Putamen (tissue), 1 donor: Measurements from ENCODE around the gene PCBD1.
"Not testable (repeated sequence)": the region's sequence is repeated elsewhere in the genome, so short reads cannot be mapped to it uniquely, and the experiment has no call there.

Source experiments
- DNase-seq: peaks from one replicate; pipeline ENCODE4 v3.0.0-alpha.2; 2016; ENCODE audit warnings: low spot score

PCBD1 gene

DNA sequence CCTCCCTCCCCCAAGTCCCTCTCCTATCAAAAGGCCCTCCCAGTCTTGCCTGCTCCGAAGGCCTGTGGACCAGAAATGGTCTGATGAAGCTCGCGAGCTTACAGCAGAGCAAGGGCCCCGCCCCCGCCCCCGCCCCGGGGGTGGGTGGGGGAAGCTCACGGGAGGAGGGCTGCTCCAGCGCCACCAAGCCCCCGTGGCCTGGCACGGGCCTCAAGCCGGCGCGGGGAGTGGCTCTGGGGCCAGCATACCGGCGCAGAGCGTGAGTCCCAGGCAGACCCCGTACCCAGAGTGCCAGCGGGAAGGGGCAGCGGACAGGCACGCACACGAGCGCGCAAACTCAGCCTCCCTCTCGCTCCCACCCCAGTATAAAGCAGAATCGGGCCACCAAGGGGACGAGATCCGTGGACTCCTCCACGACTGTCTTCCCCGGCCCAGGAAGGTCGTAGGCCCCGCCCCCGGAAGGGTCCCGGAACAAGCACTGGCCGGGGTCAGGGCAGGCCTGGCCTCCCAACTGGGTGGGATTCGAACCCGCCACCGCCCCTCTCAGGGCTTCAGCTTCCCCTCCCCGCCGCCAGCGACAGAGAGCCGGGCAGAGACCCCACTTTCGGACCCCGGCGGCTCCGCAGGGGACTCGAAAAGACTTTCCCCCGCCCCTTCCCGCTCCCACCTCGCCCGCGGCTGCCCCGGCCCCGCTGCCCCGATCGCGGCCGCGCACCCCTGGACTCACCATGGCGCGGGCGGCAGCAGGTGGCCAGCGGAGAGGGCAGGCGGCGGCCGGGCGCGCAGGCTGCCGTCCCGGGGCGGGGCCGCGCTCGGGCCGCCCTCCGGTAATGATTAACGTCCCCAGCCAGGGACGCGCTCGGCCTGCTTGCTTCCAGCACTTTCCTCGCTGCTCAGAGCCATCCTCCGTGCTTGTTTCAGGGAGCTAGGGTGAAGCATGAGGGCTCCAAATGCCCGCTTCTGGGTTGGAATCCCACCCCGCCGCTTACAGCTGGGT lies at the start of gene PCBD1:
PCBD1 (minus strand) TSS at position 762 of the 997 bp plus-strand sequence; CDS start at position 730, 32 bp downstream.
- DNase-seq: peak; percentile 53

DNA sequence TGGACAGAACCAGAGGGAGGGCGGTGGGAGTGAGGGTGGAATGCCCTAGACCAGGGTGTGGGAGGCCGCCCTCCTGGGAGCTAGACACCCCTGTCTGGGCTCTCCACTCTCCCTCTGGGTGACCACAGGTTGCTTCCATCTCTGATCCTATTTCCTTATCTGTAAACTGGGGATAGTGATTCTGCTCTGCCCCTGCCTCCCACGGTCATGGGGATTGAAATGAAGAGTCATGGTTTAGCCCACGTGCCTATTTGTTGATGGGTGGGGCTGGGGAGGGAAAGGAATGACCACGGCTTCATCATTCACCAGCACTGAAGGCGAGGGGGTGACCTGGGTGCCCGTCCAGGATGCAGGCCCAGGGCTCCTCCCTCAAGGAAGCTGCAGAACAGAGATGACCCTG lies 49.3 kb upstream of the PCBD1 start:
- DNase-seq: no peak

DNA sequence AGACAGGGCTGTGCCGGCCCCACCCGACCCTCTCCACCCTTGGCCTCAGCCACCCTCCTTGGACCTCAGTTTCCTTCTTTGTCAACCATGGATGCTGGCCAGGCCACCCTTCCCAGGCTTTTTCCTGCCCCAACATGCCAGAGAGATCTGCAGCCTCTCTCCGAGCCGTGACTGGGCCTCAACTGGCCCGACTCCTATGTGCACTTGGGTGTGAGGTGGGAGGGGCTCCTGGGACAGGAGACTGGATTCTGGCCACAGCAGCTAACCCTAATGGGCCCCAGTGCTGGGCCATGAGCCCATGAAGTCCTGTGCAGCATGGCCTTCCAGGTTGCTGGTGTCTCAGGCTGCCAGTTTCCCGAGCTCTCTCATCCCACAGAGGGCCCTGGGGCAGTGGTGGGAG lies 47.7 kb upstream of the PCBD1 start:
- DNase-seq: no peak

DNA sequence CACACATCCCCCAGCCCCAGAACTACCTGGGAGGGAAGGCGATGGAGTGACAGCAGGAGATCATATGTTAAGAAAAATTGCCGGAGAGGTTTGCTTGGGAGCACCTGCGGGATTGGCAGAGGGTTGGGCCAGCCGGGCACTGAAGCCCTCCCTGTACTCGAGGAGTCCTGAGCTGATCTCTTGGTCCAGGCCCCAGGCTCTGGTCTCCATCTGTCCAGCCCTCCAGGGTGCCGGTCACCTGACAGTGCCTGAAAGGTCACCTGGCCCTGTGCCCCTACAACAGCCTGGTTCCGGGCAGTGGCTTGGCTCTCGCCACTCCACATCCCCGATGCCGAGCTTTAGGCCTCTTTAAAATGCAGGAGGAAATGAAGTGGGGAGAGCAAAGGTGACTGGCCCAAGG lies 47.3 kb upstream of the PCBD1 start:
- no peak for DNase-seq

DNA sequence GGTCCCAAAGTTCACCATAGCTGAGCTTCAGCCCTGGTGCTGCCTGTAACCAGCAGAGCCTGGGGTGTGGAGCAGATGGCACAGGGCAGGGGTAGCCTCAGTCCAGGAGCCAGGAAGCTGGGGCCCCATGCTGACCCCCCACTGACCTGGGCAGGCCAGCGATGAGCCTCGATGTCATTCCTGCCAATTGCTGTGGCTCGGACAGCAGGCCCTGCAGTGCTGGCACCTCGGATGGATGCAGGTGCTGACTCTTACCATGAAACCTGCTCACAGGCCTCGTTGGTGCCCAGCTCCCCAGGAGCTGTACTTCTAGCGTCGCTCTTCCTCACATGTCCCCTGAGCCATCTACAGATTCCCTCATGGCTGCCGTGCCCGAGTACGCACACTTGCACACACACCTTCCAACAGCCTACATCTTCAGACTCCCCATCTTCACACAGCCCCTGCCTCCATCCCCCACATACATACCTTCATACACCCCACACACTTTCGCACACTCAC lies 46.8 kb upstream of the PCBD1 start:
- no peak for DNase-seq

DNA sequence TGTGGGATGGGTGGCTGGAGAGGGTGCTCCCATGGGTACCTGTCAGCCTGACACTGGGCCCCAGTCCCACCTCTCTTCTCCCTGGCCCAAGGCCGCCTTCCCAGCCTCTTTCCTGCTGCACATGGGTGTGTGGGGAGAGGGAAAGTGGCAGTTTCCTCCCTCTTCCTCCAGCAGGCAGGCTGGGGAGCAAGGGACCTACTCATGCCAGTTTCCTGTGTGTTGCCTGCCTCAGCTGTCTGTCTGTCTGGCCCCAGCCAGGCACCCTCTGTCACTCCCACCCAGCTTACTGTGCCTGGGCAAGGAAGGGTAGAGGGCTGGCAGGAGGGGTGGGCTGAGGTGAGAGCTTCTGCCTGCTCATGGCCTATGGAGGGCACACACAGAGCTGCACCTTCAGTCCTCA lies 46.3 kb upstream of the PCBD1 start:
- DNase-seq: no peak

DNA sequence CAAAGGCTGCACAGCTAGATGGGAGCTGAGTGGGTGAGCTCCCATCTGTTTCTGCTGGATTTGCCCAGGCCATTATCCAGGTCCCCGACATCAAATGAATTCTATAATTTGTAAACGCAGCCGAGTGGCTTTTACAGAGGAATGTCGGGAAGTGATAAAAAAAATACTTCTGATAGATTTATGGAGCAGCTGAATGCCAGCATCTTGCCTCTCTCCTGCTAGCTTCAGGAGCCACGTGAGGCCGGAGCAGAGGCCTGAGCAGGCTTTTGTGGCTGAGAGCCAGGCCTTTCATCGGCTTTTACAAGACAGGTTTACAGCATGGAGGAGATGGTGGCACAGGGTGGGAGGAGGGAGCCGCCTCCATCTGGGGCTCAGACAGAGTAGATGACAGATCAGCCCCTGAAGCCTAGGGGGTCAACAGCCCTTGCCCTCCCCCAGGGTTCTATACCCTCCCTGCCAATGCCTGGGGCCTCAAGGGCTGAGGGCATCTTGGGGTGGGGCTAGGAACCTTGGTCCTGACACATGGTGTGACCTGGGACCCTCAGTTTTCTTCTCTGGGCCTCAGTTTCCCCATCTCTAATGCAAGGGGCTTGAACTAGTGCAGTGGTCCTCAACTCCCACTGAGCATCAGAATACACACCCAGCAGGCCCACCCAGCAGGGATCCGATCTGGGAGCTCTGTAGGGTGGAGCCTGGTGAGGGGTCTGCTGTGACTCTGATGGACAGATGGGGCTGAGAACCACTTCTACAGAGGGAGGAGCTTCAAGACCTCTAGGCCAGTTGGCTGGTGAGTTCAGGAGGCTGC lies 44.2 kb upstream of the PCBD1 start:
- DNase-seq: no peak

DNA sequence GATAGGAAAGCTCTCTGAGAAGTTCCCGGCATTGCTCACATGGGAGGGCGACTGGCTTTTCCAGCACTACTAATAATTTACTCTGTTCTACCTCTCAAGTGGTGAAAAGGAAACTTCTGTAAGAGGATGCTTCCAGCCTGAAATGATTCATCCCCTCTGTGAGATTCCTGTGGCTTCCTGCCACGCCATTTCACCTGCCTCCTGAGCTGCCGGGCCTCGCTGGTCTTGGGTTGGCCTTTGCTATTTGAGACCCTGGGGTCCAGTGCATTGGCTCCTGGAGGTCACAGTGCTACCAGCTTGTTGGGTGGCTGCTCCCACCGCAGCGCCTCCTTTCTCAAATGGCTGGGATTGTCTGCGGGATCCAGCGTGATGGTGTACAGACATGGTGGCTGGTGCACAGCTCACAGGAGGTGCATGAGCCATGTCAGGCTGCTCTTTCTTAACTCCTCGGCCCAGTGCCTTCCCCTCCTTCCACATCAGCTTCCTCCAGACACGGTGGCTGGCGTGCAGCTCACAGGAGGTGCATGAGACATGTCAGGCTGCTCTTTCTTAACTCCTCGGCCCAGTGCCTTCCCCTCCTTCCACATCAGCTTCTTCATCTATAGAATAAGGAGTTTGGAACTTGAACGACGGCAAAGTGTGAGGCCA lies 42.9 kb upstream of the PCBD1 start:
- DNase-seq: no peak

DNA sequence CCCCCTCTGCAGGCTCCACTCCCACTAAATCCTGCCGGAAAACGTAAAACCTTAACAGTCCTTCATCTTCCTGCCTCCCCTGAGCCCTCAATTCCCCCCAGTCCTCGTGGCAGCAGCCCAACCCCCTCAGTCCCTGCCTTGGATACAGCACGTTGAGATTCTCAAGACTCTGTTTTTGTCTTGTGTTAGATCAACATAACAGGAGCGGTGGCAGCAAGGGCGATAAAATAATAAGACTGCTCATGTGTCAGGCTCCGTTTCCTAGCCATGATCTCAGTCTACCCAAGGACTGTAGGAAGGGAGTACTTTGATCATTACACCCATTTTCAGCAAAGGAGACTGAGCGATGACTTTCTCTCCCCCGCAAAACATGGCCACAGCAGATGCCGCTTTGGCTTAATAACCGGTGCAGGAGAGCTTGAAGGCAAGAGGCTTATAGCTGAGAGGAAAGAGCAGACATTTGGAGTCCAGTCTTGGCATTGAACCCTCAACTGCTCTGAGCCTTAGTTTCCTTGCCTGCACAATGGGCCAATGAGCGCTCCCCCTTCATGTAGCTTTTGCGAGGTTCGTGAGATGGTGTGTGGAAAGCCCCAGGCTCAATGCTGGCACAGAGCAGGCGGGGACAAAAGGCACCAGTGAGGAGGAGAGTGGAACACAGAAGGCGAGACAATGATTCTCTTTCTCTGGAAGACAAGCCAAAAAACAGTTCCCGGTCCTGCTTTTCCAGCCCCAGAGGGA lies 42.1 kb upstream of the PCBD1 start:
- no peak for DNase-seq

DNA sequence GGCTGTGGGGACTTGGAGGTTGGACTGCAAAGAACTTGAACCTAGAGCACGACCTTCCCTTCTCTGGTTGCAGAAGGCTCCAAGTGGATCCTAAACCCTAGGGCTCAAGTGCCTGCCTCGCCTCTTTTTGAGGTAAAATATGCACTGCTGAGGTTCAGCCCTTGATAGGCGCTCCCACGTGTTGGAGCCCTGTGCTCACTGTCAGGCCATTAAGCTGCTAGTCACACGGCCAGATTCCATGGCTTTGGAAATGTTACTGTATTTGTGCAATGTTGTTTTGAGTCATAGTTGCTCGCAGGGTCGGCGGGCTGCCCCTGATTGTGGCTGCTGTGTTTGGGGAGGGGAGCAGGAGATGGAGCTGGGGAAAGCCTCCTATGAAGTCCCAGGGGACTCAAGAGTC lies 39.8 kb upstream of the PCBD1 start:
- DNase-seq: no peak

DNA sequence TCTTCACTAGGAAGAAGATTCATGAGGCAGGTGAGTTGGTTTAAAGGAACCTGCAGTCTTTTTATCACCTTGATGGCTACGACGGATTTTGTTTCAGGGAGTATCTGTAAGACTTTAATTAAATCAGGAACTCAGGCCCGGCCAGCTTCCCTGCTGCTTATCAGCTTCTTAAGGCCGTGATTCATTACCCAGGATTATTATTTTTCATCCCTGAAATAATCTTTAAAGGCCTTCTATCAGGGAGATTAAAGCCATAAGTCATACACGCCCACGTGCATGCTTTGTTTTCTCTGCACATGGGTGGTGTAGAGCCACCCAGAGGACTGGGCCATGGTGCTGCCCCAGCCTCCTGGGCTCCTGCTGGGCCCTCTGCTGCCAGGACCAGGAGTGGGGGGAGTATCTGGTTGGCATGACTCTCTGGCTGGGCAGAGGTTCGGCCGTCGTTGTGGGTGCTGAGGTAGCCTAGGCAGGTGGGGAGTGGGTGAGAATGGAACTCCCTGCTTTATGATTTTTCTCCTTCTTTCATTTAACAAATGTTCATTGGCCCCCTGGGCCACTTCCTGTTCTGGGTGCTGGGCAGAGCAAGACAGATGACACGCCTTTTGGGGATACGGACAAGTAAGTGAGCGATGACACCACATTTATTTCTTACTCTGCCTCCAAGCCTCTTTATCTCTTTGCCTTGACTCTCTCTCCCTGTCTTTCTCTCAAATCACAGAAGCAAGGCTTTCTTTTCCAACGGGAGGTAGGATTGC lies 39.0 kb upstream of the PCBD1 start:
- DNase-seq: no peak

DNA sequence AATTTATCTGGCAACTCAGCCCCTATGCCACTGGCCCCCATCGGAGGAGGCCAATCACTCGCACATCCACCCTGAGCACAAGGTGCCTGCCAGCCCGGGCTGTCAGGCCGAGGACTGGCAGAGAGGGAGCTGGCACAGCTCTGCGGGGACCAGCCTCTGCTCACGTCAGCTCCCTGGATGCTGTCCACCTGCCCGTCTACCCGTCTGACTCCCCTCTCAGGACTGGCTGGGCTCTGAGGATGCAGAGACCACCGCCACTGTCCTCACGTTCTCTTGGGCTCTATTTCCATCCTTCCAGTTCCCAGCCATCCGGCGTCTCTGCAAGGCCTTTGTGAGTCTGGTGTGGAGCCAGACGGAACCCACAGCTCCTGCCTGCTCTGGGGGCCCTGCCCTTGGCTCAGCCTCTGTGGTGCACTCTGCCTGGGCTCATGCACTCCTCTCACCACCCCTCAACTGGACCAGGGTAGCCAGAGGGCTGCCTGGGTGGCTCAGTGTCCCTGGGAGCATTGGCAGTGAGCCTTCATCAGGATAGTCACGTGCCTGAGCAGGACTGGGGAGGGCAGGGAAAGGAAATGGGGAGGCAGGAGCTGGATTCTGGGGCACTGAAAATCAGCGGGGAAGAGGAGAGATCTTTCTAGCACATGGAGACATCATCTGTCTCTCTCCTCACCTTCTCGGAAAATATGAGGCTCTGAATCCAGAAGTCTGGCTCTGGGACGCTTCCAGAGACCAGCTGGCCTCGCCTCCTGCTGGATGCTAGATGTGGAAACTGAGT lies 38.0 kb upstream of the PCBD1 start:
- no peak for DNase-seq

DNA sequence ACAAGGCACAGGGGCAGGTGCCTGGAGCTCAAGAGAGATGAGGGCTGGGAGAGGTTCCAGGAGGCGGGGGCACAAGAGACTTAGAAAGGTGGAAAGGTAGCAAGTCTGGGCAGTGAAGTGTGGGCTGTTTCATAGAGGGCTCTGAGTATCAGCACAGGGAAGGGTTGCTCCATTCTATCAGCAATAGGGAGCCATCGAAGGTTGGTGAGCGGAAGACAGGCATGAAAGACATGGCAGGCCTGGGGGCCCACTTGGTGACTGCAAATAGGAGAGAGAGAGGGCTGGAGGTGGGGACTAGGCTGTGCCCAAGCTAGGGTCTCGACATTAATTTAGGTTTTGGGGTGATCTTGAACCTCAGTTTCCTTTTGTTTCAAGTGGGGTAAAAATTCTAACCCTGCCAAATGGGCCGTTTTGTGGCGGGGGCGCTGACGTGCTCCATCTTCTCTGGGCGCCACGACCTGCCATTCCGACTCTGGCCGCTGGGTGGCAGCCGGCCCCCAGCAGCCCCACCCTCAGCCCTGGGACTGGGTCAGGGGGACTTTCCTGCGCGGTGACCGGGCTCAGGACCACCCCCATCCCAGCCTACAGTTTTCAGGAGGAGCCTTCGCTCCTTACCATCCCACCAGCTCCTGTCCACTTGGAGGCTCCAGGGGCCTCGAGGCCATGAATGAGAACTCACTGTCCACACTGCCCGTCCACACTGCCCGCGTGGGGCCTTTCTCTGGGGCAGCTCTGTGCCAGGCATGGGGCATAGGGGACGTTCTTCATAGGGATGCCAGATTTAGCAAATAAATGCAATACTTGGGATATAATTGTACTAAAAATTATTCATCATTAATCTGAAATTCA lies 37.2 kb upstream of the PCBD1 start:
- DNase-seq: no peak

DNA sequence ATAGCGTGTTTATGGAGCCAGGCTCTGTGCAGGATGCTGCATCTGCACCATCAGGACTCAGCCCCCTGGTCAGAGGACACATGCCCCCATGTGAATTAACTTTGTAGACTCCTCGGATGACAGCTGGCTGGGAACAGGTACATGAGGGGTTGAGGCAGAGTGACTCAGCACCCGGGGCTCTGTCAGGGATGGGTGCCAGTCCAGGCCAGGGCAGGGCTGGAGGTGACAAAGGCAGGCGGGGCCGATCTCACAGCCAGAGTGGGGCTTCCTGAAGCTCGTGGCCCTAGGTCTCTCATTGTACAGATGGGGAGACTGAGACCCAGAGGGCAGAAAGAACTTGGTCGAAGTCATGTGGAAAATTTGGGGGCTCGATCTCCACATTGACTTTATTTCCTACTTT lies 35.3 kb upstream of the PCBD1 start:
- DNase-seq: no peak

DNA sequence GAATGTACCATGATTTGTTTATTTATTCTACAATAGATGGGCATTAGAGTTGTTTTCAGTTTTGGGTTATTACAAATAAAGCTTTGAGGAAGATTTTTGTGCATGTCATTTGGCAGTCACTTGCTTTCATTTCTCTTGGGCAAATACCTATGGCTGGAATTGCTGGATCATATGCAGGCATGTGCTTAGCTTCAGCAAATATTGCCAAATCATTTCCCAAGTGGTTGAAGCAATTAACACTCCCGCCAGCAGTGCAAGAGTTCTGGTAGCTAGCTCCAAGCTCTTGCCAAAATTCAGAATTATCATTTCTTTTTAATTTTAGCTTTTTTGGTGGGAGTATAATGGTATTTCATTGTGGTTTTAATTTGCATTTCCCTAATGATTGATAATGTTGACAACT lies 32.9 kb upstream of the PCBD1 start:
- DNase-seq: no peak

DNA sequence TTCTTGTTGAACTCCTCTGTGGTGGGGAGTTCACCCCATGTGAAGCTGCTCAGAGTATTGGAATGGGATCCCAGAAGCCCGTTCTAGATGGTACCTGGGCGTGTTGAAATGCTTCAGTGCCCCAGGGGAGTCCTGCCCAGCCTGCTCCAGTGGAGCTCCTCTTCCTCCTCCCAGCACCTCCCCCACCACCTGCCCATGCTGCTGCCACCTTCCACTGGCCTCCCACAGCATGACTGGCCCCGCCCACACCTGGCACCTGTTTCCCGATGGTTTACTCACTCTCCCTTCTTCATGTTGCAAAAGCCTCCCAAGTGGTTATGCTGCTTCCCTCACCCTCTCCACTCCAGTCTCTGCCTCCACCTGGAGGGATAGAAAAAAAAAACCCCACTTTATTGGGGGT lies 32.2 kb upstream of the PCBD1 start:
- DNase-seq: no peak

DNA sequence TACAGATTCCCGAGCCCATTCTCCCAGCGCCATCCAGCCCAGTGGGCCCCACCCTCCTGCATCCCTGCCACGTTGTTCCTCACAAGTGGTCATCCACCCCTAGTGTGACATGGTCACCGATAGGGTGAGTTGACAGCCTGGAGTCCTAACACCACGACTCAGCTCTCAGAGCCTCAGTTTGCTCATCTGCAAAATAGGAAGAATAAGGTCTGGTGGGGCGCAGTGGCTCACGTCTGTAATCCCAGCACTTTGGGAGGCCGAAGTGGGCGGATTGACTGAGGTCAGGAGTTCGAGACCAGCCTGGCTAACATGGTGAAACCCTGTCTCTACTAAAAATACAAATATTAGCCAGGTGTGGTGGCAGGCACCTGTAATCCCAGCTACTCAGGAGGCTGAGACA lies 31.5 kb upstream of the PCBD1 start:
- DNase-seq: not testable (repeated sequence)

DNA sequence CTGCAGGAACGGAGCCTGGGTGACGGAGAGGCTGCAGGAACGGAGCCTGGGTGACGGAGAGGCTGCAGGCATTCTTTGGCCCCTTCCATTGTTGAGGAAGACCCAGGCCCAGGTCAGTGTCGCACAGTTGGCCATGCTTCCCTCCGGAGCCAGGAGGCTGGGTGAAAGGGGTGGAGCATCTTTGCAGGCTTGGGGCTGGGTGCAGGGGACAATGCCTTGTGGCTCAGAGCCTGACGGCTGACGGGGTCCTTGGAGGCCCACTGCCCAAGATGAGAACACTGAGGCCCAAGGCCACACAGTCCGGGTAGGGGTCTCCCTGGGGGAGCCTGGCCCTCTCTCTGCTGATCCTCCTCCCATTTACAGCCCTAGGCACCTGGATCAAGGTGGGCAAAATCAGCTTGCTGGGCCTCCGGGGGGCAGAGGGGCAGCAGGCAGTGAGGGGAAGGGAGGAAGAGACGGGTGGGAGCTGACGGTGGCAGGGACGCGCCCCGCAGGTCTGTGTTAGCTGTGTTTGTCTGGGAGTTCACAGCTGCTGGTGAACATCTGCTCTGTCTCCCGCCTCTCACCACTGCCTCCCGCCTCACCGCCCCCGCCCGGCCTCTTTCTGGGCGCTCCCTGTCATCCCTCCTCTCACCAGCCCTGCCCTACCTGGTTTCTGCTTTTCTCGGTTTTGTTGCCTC lies 30.6 kb upstream of the PCBD1 start:
- no peak for DNase-seq

DNA sequence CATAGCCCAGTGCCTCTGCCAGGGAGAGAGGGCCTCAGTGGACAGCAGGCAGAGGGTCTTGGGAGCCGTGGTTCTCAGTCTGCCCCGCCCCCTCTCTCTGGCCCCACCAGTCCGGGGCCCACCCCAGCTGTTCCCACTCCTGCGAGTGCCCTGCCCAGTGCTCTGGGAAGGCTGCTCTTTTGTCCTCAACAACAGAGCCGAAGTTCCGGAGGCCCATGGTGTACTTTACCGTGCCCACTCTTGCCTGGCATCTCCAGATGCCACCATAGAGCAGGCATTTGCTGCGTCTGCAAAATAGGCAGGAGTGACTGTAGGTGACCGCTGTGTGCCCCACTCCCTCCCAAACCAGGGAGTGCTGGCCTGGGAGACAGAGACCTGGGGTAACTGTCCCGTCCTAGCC lies 29.3 kb upstream of the PCBD1 start:
- no peak for DNase-seq
